Measurements from ENCODE around the gene ZNF585A. TPM values are rescaled to one million over a fixed set of nuclear protein-coding genes. Genes with fewer than 3 reads are reported as not detected.

ZNF585A gene
- polyA plus RNA-seq, 1 donor (not counting 4 experiments of a cell fraction or from before 2014, with no cell fraction given) = 13.2 TPM

DNA sequence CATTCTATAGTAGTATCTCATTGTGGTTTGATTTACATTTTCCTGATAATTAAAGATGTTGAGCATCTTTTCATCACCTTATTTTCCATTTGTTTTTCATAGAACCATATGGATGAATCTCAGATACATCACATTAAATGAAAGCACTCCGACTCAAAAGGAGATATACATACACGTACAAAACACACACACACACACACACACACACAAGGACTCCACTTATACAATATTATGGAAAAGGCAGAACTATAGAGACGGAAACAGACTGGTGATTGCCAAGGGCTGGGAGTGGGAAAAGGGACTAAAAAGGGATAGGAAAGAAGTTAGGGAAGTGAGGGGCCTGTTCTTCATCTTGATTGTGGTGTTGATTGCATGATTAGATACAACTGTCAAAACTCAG is 24.3 kb downstream of the ZNF585A start:
- no peak for DNase-seq (ENCODE audit: low read depth, low spot score)
- FAIRE-seq = no peak
- TF ChIP-seq EZH2 (IDR thresholded peaks at IDR 0.05; ENCODE audit: low read length) = no peak
- TF ChIP-seq CTCF (optimal IDR thresholded peaks at IDR 0.05 in 1 of 3, IDR thresholded peaks at IDR 0.05 in 1 of 3, conservative IDR thresholded peaks at IDR 0.05 in 1 of 3; ENCODE audit: extremely low read depth in 1 of 3, insufficient read depth in 2 of 3, low read length in 3 of 3) = no peak
- Histone ChIP-seq H3K4me1 (ENCODE audit: control insufficient read depth, extremely low read depth, insufficient read depth, low read length) (no peaks in the 10 kb centered on the region), H3K9me1 (ENCODE audit: control insufficient read depth, extremely low read depth, insufficient read depth, low read length) (no peaks in the 10 kb centered on the region), H3K36me3 (ENCODE audit: control insufficient read depth in 2 of 2, extremely low read depth in 1 of 2, insufficient read depth in 2 of 2, low read length in 2 of 2) (peaks cover 0 to 4% of the 10 kb centered on the region in 2 experiments), H2AFZ (ENCODE audit: control insufficient read depth, low read length) (no peak overlapping the region), H3K4me3 (ENCODE audit: control insufficient read depth in 2 of 3, extremely low read depth in 1 of 3, insufficient read depth in 2 of 3, low read depth in 1 of 3, low read length in 3 of 3) (no peak overlapping the region), H3K9me3 (ENCODE audit: control insufficient read depth, low read depth, low read length) (peaks cover 22% of the 10 kb centered on the region), H4K20me1 (ENCODE audit: control insufficient read depth, extremely low read depth, insufficient read depth, low read length) (no peaks in the 10 kb centered on the region), H3K79me2 (ENCODE audit: control insufficient read depth, insufficient read depth, low read length) (no peaks in the 10 kb centered on the region), H3K27me3 (ENCODE audit: control insufficient read depth, extremely low read depth, insufficient read depth, low read length) (no peaks in the 10 kb centered on the region), H3K9ac (ENCODE audit: control insufficient read depth, extremely low read depth, insufficient read depth, low read length) (no peak overlapping the region), H3K27ac (ENCODE audit: control insufficient read depth, insufficient read depth, low read length) (no peak overlapping the region), H3K4me2 (ENCODE audit: control insufficient read depth, extremely low read depth, insufficient read depth, low read depth, low read length) (no peak overlapping the region)
- dilution Hi-C loops (cut with MboI; ENCODE audit: extremely low pct_ligation_motif_present, low sequenced_read_pairs) = no loop called here

DNA sequence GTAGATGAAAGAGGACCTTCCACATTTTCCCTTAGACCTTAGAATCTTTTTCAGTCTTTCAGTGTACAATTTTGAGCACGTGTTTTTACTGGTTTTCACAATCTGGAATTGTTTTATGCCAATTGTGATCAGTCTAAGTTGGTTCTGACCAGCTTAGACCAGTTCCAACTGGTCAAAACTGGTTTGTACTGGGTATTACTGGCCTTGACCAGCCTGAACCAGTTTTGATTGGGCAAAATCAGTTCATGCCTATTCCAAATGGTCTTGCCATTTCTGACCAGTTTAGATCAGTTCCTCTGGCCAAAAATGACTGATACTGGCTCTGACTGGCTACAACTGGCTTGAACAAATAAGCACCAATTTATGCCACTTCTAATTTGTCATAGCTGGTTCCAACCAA is 36.4 kb downstream of the ZNF585A start:
- Histone ChIP-seq H3K9me3 (ENCODE audit: control insufficient read depth, low read depth, low read length) (peaks cover 19% of the 10 kb centered on the region), H3K27me3 (ENCODE audit: control insufficient read depth, extremely low read depth, insufficient read depth, low read length) (no peaks in the 10 kb centered on the region), H3K27ac (ENCODE audit: control insufficient read depth, insufficient read depth, low read length) (no peak overlapping the region), H2AFZ (ENCODE audit: control insufficient read depth, low read length) (no peak overlapping the region), H3K4me2 (ENCODE audit: control insufficient read depth, extremely low read depth, insufficient read depth, low read depth, low read length) (no peak overlapping the region), H3K4me3 (ENCODE audit: control insufficient read depth in 2 of 3, extremely low read depth in 1 of 3, insufficient read depth in 2 of 3, low read depth in 1 of 3, low read length in 3 of 3) (no peak overlapping the region), H3K79me2 (ENCODE audit: control insufficient read depth, insufficient read depth, low read length) (no peaks in the 10 kb centered on the region), H3K36me3 (ENCODE audit: control insufficient read depth in 2 of 2, extremely low read depth in 1 of 2, insufficient read depth in 2 of 2, low read length in 2 of 2) (no peaks in the 10 kb centered on the region), H3K9me1 (ENCODE audit: control insufficient read depth, extremely low read depth, insufficient read depth, low read length) (no peaks in the 10 kb centered on the region), H4K20me1 (ENCODE audit: control insufficient read depth, extremely low read depth, insufficient read depth, low read length) (no peaks in the 10 kb centered on the region), H3K9ac (ENCODE audit: control insufficient read depth, extremely low read depth, insufficient read depth, low read length) (no peak overlapping the region), H3K4me1 (ENCODE audit: control insufficient read depth, extremely low read depth, insufficient read depth, low read length) (no peaks in the 10 kb centered on the region)
- dilution Hi-C loops (cut with MboI; ENCODE audit: extremely low pct_ligation_motif_present, low sequenced_read_pairs) = no loop called here
- FAIRE-seq = no peak
- TF ChIP-seq CTCF (optimal IDR thresholded peaks at IDR 0.05 in 1 of 3, IDR thresholded peaks at IDR 0.05 in 1 of 3, conservative IDR thresholded peaks at IDR 0.05 in 1 of 3; ENCODE audit: extremely low read depth in 1 of 3, insufficient read depth in 2 of 3, low read length in 3 of 3) (no peak), EZH2 (IDR thresholded peaks at IDR 0.05; ENCODE audit: low read length) (no peak)
- DNase-seq (ENCODE audit: low read depth, low spot score) = no peak
